HPDE6-E6E7 (cell line): ENCODE results near the gene LENG1.

ENCODE experiments used
- DNase-seq: peaks from one replicate; pipeline ENCODE4 v3.0.0; 2011; ENCODE audit warnings: missing footprints; ENCODE audit errors: extremely low spot score

Gene LENG1

DNA sequence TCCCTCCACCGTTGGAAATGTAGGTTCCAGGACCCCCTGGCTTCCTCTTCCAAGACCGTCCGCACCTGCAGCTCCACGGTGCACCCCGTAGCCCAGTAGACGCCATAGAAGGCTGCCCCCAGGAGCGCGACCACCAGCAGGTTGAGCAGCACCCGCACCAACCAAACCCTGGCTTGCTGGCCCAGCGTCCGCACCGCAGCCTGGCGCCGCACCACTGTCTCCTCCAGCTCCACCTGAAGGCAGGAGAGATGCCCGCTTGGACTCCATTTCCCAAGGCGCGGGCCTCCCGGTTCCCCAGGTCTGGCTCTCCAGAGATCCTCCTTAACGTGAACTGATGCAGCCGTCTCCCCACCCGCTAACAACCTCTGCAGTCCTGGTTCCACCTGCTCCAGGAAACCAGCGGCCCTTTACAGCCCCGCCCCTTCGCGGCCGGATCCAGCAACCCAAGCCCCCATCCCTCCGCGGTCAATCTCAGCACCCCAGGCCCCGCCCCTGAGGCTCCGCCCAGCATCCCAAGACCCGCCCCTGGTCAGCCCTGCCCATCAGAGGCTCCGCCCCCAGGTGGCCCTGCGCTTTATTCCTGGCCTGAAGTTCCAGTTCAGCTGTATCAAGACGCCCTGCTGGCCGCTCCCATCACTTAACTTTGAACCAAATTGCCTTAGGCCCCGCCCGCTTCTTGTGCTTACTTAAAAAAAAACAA is 5.0 kb upstream of the LENG1 start:
- DNase-seq: no peak

DNA sequence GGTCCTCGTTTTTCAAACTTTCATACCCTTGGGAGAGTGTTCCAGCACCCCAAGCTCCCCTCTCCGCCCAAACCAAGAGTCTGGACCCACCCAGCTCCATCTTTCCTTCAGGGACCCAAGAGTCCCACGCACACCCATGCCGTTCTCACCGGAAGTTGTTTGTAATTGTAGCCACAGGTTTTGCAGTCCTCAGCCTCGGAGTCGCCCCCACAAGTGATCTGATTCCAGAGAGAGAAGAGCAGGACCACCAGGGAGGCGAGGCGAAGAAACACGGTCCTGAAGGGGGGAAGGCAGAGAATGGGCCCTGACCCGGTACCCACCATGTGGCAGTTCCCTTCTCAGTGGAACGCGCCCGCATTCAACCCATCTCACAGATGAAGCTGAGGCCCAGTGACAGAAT is 3.4 kb upstream of the LENG1 start:
- no peak for DNase-seq

DNA sequence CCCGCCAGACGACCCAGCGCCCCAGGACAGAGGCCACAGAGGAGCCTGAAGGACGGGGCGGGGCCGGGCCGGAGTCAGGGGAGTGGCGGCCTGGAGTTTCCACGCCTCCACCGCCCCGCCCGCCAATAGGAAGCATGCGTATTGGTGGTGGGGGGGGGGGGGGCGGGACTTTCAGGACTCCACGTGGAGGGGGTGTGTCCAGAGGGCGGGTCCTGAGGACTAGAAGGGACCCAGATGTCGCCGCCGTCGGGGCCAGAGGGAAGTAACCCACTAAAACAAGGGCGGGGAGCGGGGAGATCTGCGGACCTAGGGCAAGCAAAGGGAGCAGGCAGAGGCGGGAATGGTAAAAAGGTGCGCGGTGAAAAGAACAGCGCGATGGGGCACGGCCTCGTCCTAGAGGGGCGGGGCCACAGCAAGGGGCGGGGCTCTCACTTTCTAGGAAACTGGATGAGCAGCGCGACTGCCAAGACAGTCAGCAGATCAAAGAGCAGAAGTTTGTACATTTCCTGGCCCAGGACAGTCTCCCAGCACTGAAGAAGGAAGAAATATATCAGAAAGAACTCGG is 2.8 kb upstream of the LENG1 start:
- no peak for DNase-seq

DNA sequence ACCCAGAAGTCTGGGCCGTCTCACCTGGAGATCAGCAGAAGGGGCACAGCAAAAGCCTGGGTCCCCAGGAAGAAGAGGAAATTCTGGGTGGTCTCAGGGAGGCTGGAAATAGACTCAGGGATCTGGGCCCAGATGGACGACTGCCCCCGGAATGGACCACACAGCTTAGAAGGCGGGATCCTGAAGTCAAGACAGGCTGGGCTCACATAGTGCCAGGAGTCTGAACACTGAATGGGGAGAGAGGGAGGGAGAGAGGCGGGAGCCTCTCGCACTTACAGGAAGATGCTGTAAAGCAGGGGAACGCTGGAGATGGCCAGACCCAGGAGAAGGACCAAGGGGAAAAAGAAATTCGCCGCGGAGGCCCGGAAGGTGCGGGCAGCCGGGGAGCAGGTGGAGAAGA is 1.3 kb upstream of the LENG1 start:
- DNase-seq: no peak

DNA sequence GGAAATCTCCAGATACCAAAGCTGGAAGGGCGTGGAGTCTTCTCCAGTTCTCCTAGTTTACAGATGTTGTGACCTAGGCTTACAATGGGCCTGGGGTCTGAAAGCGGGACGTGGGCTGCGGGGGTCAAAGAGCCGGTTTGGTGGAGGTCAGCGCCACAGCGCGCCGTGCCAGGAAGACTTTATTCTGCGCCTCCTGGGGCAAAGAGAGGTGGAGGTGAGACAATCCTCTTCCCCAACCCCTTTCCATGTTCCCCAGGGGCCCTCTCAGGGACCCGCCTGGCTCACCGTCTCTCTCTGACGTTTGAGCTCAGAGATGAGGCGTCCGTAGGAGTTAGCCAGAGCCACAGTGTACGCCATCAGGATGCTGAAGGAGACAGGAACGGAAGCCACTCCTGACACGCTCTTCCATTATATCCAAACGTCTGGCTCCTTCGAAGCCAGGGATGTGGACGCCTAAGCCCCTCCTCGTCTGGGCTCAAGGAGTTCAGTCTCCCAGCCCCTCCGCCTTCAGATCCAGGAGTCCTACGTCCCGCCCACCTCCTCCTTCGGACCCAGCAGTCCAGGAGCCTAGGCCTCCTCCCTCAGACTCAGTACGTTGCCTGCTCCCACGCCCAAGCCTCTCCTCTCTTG is 776 bp upstream of the LENG1 start:
- DNase-seq: no peak

DNA sequence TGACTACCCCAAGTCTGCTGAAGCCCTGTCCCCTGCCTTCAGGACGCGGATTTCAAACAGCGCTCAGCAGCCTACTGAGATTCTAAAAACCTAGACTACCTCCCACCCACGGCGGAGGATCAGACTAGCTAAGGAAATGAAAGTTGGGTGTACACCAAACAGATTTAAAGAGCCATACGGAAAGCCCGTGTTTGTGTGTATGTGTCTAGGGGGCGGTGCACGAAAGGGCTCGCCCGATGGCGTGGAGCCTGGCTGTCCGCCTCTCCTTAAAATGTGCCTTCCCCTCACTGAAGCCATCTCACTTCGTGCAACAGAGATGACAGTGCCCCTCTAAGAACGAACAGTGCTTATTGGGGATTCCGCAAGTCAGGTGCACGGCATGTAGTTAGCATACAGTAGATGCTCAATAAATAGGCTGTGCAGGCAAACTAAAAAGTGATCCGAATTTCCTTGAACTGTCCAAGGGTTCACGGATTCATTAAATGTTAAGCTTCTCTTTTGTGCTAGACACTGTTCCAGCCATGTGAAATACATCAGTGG is 639 bp downstream of the LENG1 start:
- DNase-seq: no peak

DNA sequence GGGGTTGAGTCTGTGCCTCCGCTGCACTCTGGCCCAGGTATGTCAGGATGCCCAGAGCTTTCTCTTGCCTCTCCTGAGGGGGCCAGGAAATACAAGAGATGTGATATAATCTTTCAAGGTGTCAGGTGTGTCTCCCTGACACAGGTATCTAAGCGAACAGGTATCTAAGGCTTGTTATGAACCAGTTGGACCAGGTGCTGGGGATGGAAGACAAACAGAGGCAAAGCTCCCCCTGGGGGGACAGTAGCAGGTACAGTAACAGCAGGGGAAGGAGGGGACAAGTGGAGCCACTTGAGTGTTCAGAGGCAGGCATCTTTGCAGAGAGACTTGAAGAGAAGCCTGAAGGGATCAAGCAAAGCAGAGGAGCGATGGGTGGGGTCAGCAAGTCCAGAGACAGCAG is 2.6 kb downstream of the LENG1 start:
- no peak for DNase-seq

DNA sequence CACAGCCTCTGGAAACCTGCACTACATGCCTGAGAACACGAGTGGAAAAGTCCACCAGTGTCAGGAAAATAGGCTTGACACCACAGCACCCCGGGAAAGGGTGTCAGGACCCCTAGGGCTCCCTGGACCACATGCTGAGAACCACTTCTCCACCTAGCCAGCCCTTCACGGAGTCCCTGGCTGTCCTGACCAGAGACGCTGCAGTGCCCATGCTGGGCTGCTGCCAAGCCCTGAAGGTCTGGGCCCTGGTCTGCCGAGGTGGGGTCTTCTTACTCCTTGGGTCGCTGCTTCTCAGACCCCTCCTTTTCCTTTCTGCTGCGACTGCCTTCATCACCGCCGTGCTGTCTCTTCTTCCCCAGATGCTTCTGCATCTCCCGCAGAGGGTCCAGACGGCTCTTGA is 3.0 kb downstream of the LENG1 start:
- DNase-seq: no peak

DNA sequence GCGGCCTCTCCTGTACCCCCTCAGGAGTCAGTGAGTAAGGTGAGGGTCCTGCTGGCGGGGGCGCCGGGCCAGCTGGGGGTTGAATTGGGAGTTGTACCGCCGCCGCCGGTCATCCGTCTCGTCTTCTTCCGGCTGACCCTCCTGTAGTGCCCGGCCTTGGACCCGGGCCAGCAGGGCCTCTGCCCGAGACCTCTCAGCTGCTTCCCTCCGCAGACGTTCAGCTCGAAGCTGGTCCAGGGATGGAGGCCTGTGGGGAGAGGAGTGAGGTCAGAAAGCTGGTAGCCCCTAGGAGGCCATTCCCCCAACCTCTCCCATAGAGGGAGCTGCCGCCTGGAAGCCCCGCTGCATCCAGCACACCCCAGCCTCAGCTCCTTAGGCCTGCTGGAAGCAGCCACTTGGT is 3.8 kb downstream of the LENG1 start:
- DNase-seq: no peak

DNA sequence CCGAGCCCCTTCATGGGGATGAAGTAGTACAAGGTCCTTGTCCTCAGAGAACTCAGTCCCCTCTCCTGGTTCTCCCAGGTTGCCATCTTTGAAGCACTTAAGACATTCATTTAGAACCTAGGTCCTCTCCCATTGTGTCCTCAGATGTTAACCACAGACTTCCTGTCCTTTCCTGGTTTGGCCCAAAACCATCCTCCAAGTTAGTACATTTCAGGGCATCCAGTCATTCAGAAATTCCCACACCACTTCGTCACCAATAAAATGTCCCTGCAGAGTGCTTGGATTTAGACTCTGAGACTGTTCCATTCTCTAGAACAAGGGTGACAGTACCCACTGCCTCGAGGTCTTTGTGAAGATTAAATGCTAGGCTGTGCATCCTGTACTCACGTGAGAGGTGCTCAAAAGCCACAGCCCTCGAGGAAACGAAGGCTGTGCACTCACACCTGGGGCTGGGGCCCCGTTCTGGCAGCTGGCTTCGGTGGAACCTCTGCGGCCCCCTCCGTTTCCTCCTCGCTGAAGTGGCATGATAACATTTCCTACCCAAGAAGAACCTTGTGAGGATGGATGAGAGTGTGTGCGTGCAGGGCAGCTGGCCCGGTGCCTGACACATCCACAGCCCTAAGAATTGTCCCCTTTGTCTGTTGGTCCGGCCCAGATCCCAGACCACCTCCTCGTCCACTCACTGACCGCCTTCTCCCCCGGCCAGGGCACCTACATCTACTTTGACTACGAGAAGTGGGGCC is 4.7 kb downstream of the LENG1 start:
- no peak for DNase-seq

DNA sequence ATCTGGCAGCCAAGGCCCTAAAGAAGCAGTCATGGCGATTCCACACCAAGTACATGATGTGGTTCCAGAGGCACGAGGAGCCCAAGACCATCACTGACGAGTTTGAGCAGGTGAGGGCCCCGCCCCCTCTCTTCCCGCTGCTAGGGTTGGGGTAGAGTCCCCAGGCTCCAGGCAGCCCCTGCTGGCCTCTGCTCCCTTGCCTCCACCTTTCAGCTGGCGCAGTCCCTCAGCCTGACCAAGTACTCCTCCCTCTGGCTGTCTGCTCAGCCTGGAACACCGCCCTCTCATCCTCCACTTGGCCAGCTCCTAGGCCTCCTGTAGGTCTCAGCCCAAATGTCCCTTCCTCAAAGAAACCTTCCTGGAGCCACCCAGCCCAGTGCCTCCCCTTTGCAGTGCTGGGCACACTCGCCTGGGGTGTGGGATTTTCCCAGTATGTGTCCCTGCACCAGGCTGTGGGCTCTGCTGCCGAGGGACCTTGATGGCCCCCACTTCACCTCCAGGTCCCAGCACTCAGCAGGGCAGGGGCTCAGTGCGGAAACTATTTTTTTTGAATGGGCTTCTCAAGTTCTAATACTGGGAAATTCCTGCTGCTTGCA is 5.7 kb downstream of the LENG1 start:
- DNase-seq: no peak

DNA sequence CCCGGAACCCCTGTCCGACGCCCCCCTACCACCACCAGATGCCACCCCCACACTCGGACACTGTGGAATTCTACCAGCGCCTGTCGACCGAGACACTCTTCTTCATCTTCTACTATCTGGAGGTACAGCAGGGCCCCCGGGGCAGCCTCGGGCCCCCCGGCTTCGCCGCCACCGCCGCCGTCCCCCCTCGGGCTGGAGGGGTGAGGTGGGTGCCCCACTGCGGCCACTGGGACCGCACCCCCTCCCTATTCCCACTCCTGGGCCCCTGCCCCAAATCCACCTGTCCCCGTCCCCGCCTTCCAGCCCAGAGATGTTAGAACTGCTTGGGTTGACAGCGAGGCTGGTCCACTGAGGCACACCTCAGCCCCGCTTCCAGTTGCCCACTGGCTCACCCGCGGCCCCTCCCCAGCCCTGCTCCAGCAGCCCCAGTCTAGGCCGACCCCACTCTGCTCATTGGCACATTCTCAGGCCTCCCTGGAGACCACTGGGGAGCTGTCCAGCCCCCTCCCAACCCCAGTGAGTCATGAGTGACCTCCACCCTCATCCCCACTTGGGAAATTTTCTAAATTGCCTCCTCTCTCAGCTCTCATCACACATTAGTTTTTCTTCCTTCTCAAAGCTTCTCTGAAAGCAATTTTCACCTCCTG is 6.5 kb downstream of the LENG1 start:
- DNase-seq: no peak

DNA sequence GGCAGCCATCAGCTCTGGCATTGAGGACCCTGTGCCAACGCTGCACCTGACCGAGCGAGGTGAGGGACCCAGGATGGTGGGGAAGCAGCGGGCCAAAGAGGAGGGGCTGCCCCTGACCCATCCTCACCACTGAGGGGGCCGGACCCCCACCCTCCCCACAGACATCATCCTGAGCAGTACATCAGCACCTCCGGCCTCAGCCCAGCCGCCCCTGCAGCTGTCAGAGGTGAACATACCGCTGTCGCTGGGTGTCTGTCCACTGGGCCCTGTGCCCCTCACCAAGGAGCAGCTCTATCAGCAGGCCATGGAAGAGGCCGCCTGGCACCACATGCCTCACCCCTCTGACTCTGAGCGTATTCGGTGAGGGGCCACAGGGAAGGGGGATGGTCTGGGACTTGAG is 7.3 kb downstream of the LENG1 start:
- no peak for DNase-seq

DNA sequence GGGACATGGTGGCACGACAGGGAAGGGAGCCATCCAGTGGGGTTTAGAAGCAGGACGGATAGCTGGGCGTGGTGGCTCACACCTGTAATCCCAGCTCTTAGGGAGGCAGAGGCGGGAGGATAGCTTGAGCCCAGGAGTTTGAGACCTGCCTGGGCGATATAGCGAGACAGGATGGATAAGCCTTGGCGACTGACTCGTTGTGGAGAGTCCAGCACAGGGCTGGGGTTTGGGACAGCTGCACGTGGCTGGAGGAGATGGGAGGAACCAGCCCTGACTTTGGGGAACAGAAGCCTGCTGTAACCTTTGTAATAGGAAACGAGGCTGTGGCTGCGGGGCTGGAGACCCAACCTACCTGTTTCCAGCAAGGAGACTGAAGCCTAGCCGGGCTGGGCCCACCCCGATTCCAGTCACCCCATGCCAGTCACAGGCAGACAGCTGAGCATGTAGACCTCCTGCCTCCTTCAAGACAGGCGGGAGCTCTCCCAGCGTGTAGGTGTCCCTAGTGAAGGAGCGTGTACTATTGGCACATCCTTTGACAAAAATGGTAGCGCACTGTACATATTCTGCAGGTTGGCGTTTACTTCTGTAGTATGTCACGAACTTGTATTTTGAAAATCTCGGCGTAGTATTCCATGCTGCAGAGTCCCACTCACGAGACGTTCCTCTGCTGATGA is 8.0 kb downstream of the LENG1 start:
- DNase-seq: no peak

DNA sequence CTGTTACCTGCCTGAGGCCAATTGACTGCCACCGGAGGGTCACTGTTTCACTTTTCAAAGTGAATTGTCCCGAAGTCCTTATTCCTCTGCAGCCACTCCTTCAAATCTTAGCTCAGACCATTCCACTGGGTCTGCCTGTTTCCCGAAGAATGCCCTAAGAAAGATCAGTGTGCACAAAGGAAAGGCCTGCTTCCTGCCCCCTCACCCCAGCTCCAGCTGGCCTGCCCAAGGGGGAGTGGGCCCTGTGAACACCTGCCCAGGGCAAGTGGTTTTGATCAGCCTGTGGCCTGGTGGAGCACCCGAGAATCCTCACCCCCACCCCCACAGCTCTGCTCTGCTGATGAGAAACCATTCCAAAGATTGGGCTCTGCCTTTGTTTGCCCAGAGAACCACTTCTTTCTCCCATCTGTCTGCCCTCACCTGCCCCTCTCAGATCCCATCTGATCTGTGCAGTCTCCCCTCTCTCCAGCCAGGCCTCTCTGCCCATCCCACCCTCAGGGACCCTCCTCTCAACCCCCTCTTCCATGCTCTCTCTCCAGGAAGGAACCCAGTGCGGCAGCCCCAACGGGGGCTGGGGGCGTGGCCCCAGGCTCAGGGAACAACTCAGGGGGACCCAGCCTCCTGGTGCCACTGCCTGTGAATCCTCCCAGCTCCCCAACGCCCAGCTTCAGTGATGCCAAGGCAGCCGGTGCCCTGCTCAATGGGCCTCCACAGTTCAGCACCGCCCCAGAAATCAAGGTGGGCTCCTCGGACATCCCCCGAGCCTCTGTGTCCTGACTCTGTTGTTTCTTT is 10.3 kb downstream of the LENG1 start:
- DNase-seq: no peak

DNA sequence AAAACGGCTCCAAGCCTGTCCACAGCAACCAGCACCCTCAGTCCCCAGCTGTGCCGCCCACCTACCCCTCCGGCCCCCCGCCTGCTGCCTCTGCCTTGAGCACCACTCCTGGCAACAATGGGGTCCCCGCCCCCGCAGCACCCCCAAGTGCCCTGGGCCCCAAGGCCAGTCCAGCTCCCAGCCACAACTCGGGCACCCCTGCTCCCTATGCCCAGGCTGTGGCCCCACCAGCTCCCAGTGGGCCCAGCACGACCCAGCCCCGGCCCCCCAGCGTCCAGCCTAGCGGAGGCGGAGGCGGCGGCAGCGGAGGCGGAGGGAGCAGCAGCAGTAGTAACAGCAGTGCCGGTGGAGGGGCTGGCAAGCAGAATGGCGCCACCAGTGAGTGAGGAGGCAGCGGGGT is 11.4 kb downstream of the LENG1 start:
- DNase-seq: no peak

DNA sequence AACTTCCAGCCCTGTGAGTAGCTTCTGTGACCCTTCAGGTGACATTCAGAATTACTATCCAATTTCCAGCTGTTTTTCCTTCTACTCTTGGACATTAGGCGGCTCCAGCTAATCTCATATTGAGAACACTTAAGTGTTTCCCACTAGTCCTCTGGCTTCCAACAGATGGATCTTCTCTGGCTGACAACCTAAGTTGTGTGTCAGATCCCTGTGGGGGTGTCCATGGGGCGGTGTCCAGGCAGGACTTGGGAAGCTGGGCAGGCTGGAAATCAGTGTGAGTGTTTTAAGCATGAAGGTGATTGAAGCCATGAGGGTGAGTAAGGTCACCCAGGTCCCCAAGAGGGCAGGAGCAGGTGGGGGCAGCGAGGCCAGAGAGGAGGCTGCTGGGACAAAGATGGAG is 11.8 kb downstream of the LENG1 start:
- no peak for DNase-seq

DNA sequence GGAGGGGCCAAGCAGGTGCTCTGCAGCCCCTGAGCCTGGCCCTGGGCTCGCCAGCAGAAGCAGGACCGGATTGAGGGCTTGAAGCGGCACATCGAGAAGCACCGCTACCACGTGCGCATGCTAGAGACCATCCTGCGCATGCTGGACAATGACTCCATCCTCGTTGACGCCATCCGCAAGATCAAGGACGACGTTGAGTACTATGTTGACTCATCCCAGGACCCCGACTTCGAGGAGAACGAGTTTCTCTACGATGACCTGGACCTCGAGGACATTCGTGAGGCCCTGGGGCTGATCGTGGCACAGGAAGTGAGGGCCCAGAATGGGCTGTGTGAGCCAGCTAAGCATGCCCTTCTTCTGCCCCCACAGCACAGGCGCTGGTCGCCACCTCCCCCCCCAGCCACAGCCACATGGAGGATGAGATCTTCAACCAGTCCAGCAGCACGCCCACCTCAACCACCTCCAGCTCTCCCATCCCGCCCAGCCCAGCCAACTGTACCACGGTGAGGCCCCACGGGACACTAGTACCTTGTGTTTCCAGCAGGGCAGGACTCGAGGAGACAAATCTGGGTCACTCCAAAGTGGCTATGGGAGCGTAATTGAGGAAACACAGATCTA is 13.9 kb downstream of the LENG1 start:
- no peak for DNase-seq

DNA sequence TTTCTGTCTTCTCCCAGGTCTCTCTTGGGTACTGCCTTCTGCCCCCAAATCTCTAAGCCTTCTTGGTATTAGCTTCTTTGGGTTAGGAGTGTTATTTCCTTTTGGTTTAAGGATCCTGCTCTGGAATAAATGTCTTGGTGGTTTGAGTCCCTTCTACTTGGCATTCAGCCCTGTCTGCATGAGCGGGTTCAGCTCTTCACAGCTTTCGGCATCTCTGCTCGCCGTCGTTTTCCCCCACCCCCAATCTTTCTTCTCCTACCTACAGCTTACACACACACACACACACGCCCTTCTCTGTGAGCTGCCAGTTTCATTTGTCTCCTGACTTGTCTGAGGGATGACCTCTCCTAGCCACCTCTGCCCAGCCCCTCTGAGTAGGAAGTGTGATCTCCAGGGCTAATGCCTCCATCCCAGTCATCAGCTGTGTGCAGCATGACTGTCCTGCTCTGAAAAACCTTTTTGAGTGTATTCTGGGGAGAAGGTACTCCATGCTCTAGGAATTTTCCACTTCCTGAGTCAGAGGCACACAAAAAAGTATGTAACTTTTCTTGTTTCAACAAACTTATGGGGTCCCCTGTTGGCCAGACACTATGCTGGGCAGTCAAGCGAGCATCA is 17.2 kb downstream of the LENG1 start:
- DNase-seq: no peak
